NCI-H1930 (cell line): Measurements from ENCODE around the gene EYA4.

Experiments
- DNase-seq, 2 experiments: peaks; one replicate each; lab custom pipeline; 2025; lab: John Stamatoyannopoulos, UW

The EYA4 gene, protein sequence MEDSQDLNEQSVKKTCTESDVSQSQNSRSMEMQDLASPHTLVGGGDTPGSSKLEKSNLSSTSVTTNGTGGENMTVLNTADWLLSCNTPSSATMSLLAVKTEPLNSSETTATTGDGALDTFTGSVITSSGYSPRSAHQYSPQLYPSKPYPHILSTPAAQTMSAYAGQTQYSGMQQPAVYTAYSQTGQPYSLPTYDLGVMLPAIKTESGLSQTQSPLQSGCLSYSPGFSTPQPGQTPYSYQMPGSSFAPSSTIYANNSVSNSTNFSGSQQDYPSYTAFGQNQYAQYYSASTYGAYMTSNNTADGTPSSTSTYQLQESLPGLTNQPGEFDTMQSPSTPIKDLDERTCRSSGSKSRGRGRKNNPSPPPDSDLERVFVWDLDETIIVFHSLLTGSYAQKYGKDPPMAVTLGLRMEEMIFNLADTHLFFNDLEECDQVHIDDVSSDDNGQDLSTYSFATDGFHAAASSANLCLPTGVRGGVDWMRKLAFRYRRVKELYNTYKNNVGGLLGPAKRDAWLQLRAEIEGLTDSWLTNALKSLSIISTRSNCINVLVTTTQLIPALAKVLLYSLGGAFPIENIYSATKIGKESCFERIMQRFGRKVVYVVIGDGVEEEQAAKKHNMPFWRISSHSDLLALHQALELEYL

DNA sequence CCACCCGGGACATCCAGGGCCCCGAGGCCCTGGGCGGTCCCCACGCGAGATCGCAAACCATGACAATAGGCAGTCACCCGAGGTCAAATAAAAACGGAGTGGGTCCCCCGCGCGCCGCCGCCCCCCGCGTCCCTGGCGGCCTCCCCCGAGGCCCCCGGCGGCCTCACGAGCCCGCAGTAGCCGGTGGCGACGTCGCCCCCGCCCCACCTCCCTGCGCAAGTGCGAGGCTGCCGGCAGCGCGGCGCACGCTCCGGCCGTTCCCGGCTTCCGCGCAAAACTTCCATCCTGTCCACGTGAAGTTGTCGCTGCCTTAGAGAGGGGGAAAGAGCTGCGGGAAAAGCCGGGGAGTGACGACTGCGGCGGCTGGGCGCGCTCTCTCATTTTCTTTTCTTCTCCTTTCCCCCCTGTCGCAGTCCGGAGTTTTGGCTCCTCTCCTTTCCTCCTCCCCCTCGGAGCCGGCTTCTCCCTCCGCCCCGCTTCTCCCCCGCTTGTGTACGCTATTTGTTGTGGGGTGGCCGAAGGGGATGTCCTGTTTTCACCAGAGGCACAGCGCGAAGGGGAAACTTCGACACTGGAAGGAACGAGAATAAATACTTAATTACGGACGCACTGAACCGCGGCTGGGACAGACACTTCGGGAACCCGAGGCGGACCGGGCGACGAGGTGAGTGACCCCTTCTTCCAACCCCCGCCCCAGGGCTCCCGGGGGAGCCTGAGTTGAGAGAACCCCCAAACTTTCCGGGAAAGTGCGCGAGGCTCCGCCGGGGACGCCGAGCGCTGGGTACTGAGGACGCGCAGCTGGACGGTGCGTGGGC, at the start of gene EYA4:
Gene EYA4, plus strand, starts transcription at position 272 of the 815 bp plus-strand sequence. CDS start 33,424 bp downstream, outside the sequence.
- DNase-seq: peak; percentile 23 to 31

DNA sequence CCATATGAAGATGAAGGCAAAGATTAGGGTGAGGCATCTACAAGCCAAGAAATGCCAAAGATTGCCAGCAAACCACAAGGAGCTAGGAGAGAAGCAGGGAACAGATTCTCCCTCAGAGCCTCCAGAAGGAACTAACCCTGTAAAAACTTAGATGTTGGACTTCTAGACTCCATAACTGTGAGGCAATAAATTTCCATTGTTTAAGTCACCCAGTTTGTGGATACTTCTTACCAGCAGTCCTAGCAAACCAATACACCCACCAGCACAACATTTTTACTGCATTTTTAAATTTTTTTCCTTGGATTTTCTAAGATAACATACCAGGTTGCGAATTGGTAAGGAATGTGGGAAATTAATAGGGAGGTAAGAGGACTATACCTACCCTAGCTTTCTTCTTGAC, 47.8 kb upstream of the EYA4 start:
- no peak for DNase-seq

DNA sequence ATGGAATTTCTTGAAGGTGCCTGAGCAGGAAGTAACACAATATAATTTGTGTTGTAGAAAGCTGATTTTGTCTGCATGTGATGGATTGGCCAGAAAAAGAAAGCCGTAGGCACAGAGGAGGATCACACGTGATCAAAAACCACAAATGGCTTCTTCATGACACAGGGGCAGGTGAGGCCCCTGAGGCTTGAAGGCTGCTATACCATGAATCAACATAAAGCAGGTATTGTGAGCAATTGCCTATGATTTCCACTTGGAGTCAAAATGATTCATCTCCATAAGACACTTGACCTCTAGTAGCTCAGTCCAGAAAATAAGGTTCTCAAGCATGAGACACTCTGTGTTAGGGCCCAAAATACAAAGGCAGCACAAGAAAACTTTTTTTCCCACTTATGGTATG, 42.4 kb upstream of the EYA4 start:
- no peak for DNase-seq

DNA sequence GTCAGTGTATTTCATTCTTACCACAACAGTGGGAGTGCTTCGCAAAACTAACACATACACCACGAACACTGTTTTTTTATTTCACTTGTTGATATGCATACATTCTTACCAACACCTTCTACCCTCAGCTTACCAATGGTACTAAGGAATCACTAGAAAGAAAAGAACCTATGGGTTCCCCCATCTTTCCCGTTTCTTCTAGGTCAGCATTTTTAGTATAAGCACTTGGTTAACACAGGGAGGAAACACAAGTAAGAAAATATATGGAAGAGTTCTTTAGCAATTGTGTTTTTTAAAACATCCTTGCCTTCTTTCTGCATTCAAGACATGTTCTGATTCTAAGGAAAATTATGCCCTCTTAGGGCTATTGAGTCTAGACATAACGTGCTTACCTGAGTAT, 39.9 kb upstream of the EYA4 start:
- no peak for DNase-seq

DNA sequence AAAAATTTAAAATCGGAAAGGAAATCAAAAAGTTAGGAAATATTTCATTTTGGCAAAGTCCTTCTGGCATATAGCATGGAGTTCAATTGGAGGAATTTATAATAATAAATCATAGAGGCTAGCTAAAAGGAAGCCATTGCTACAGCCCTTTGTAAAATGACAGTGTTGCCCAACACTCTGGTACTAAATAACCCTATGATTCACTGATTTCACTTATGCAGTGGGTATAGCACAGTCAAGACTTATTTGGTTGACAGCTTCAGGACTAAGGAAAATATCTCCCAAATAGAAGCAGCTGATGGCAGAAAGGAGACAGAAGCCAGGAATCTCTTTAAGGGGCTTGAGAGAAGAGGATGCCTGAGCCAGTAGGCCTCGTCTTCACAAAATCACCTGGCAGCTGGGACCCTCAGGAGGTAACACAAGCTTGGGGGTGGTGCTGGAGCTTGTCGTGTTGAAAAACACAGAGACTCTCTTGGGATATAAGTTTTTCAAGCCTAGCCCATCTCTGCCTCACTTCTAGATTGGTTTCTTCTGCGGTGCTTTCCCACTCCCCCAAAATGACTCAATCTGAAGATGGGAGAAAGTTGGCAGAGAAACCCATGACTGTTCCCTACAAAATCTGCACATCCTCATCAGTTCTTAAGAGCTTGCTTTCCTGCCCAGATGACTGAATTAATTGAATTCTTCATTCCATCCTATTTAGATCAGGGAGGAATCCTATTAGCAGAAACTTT, 38.4 kb upstream of the EYA4 start:
- DNase-seq: no peak

DNA sequence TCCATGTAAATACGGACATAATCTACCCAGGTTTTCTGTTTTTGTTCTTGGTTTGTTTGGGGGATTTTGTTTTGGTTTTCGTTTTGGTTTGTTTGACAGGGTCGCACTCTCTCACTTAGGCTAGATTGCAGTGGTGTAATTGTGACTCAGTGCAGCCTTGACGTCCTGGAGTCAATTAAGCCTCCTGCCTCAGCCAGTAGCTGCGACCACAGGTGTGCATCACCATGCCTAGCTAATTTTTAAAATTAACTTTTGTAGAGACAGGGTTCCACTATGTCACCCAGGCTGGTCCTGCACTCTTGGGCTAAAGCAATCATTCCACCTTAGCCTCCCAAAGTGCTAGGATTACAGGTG, 37.8 kb upstream of the EYA4 start:
- DNase-seq: no peak

DNA sequence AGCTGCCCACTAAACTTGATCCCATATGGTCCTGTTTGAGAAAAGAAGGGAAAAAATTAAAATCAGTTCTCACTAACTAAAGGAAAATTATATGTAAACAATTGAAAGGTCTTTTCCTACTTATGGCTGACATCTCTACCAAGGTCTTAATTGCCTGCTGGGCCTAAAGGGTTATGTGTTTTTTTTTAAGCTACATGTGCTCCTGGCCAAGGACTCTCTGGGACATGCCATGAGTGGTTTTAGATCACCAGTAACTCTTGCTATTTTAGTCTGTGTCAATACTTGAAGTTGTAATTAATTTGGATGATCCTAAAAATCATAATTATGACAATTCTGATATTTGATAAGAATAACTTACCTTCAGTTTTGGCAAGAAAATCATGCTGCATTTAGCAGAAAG, 35.9 kb upstream of the EYA4 start:
- no peak for DNase-seq

DNA sequence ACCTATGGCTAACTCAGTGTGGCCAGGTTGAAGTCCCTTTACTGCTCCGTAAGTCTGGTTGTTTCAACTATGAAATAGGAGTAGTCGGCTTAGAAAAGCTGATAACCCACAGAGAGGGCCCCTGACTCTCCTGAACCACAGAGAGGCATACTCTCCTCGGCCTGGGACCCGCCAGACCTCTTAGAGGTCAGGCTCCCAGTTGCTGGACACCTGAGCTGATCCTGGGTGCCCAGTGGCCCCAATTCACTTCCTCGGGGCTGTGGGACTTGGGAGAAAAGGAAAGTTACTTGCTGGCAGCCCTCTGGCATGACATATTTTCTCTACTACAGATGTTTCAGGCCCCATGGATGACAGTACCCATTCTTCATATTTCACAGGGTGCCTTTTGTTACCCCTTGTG, 34.2 kb upstream of the EYA4 start:
- DNase-seq: no peak

DNA sequence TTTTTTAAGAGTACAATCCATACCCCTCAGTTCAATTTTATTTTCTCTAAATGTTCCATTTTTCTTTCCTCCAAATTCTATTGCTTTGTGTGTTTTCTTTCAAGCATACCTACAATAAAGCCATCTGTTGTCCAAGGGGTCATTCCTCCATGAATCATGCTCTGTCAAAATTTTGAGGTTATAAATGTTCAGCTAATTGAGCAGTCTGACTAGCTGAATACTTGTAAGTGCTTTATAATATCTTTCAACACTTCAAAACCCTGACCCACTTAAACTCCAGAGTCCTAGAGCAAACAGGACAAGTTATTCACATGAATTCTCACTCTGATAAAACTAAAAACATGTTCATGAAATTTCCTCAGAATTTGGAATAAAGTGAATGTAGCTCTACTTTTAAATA, 33.4 kb upstream of the EYA4 start:
- DNase-seq: no peak

DNA sequence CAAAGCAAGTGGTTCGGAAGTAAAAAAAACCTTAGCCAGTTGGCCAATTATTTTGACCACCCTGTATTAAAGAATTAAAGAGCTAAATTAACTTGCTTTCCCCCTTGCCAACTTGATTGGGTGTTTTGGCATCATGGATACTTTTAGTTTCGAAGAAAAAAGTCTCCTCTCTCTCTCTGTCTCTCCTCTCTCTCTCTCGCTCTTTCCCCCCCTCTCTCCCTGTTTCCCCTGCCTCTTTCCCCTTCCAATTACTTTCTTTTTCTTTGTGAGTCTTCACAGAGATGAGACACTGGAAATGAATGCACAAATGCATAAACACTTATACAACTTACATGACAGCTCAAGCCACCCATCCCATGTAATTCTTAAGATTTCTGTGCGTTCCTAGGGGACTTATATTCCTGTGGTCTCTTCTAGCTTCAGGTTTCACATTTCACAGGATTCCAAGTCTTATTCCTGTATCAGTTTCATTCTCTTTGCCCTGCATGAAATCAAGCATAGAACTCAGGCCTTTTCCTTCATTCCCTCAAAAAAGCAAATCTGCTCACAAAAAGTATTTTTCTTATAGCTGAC, 32.9 kb upstream of the EYA4 start:
- DNase-seq: no peak

DNA sequence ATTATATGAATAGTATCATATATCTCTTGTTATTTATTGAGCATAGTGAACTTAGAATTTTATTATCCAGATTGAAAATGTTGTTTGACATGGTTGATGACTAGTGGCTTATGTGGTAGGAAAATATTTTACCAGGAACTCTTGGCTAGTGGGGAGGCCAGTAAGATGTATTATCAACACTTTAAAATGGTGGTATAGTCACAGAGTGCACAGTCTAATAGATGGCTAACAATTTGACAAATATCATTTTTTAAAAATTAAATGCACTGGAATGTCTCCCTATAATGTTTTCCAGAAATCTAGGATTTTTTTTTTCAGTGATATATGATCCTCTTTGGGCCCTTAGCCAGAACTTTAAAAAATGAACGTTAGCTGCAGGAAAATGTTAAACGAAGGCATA, 26.9 kb upstream of the EYA4 start:
- no peak for DNase-seq

DNA sequence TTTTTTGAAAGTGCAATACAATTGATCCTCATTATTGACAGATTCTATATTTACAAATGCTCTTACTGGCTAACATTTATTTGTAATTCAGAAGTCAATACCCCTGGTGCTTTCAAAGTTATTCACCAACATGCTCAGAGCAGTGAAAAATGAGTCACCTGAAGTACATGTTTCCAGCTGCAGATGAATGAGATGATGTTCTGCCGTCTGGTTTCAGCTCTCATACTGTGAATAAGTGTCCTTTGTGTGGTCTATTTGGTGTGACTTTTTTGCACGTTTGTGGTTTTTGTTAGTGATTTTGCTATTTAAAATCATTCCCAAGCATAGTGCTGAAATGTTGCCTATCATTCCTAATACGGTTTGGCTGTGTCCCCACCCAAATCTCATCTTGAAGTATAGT, 22.3 kb upstream of the EYA4 start:
- no peak for DNase-seq

DNA sequence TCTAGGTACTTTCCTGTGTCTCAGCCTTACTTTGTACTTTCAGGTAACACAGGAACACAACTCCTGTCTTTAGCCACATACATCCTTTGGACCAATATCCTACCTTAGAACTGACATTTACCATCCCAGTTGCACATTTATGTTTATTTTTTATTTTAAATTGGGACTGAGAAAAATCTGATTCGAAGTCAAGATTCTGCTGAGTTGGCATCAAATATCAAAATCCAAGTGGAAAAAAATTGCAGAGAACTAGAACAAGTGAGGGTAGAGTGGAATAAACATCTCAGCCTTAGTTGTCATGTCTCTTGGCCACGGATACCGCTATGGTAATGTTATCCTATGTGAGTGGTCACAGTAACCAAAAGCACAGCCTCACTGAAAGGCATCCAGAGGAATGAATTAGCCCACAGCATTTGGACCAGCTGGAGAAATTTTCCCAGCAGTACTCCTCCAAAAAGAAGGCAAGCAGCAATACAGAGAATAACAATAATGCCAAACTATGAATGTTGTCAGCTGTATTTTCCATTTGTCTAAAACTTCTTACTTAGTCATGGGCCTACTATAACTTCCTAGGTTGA, 17.6 kb upstream of the EYA4 start:
- no peak for DNase-seq

DNA sequence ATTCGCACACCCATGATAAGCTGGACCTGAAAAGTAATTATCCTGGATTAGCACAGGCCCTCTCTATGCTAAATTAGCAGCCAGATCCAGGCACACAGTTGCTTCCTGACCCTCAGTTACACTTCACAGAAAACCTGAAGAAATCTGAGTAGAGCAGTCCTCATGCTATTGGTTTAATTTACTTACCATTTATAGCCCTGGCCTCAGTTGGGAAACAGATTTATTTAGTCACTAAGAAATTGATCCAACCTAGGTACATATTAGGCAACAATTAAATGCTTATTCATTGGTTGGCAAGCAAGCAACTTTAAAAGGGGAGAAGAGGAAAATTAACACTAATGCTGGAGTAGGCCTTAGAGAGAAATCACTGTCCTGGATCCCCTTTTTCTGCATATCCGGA, 15.6 kb upstream of the EYA4 start:
- no peak for DNase-seq

DNA sequence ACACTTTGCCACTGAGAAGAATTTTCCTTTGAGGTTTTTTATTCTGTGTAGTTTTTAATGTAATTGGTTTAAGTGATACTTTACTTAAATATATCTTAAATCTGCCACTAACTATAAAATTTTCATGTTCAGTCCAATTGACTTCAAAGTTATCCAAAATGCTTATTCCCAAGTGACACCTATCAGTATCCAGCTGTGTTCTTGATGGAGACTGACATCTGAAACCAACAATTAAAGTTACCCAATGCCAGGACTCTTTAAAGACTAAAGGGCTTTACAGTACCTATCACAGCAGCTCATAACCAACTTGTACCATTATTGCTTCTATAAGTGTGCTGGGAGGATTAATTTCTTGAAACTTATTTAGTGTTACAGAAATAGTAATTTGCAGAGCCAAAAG, 13.8 kb upstream of the EYA4 start:
- no peak for DNase-seq

DNA sequence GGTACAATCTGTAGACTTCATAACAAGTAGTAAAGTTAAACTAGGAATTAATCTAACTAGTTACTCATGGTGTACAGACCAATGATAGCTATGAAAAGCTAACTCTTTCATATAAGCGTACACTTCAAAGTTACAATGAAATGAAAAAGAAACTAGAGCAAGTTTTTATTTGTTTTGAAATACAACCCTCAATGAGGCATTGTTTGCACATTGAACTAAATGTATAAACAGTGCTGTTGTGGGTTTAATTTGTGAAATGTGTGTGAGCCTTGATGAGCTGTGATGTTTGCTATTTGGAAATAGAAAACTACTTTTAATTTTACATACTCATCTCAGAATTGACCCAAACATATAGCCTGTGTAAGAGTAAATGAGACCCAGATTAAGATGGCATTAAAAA, 11.1 kb upstream of the EYA4 start:
- DNase-seq: no peak

DNA sequence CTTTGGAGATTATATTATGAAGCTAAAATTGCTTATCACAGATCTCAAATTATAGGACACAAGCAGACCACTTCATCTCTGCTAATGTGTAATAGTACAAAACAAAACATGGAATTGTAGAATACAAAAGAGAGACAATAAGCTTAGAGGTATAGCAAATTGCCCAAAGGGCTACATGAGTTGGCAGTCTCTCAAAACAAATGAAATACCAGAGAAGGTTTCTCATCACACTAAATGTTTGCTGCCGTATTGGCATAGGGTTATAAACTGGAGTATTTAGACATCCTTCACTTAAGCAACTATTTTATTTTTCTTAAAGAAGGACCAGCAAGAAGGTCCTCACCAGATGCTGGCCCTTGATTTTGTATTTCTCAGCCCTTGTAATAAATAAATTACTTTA, 5.9 kb upstream of the EYA4 start:
- DNase-seq: no peak

DNA sequence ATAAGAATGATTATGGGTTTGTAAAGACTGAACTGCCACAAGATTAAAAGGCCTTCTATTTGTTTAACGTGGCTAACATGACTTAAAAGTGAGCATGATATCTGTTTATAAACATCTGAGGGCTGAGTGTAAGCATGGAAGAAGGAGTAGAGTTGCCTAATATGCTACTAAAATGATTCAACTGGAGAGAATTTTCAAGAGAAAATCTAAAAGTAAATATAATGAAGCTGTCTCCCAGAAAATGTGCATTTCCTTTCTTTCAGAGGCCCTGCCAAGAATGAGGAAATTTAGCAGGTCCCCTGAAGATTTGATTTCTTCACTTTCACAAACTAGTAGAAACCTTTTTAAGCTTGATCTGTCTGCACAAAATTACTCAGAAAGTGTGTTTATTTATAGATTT, 4.2 kb upstream of the EYA4 start:
- no peak for DNase-seq

DNA sequence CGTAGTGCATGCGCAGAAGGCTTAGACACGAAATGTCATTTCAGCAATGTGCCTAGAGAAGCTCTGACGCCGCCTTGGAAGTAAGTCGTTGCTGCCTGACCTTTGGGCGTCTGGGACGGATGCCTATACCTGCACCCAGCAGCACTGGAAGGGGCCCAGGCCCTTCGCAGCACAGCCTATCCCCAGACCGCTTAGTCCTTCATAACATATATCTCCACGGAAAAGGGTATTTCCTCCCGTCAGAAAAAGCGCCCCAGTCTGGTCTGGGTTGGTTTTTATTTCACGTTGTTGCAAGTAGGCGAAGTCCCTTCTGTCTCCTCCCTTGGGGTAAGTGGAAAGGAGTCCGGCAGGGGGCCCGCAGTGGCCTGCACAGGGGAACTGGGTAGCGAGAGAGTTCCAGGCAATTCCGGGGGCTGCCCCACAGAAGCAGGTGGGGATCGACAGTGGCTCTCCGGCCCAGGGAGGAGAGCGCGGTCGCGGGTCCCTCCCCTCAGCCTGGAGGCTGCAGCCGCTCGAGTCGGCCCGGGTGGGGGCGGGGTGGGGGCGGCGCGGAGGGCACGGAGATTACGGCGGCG, 559 bp upstream of the EYA4 start:
- peak; percentile 27 to 37 for DNase-seq

DNA sequence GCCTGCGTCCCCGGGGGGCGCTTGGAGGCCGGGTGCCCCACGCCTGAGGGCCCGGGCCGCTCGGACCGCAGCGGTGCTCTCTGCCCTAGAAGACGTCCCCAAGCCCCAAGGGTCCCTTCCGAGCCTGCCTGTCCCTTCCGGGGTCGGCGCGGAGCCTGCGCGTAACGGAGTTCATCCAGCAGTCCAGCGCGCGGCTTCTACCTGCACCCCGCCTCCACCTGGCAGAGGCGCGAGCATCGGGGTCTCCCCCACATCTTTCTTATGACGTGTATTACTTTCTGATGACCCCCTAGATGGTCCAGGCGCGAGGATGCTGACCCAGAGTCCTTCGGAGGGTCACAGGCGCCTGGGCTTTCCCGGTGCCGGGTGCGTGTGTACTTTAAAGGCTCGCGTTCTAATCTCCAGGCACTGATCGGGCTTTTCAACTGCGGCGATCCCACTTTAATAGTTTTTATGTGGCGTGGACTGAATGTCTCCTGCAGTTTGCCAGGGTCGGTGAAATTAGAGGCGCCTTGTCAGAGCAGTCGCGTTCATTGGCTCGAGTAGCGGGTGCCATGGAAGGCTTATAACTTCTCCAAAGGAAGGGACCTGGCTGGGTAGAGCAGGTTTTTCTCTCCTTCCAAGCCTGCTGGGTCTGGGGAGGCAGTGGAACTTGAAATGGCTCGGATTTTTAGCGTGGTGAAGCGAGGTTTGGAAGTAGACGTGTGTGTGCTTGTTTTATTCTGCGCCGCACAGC, 912 bp downstream of the EYA4 start:
- DNase-seq: no peak
